ENCODE results near the gene ADARB2.

DNA sequence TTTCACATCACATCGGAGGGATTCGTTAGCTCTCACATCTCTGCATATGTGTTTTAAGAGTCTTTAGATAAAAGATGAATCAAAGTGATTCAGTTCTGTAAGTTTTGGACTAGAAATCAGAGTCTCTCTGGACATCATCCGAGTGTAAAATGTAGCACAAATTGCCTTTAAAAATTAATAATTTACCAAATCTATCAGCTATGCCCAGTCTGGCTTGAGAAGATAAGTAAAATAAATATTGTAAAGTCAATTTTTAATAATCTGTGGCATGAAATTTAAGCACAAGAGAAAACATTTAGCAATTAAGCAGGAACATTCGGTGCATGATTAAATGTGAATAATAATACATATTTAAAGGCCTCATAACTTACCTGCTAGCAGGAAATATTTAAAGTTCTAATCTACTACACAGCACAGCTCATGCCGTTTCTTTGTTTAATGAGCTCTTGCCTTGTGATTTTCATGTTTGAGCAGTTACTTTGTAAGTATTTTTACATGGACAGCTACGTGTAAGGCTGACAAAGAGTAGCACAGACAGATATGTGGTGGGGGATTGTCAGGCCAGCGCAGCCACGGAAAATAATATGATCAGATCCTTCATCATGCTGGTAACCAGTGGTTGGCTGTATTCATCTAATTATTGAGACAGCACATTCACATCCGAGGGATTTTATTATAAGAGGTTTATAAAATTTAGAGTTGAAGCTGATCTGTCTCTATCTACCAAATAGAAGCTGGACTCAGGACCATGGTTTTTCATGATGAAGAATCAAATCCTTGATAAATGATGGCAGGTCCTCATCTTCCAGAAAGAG lies 317.3 kb downstream of the ADARB2 start:
- TF ChIP-seq, protein P1, sequence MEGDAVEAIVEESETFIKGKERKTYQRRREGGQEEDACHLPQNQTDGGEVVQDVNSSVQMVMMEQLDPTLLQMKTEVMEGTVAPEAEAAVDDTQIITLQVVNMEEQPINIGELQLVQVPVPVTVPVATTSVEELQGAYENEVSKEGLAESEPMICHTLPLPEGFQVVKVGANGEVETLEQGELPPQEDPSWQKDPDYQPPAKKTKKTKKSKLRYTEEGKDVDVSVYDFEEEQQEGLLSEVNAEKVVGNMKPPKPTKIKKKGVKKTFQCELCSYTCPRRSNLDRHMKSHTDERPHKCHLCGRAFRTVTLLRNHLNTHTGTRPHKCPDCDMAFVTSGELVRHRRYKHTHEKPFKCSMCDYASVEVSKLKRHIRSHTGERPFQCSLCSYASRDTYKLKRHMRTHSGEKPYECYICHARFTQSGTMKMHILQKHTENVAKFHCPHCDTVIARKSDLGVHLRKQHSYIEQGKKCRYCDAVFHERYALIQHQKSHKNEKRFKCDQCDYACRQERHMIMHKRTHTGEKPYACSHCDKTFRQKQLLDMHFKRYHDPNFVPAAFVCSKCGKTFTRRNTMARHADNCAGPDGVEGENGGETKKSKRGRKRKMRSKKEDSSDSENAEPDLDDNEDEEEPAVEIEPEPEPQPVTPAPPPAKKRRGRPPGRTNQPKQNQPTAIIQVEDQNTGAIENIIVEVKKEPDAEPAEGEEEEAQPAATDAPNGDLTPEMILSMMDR (IDR thresholded peaks at IDR 0.05): no peak
- no peak for TF ChIP-seq POLR2A (IDR thresholded peaks at IDR 0.05)

All from testis (tissue), 2 donors.